KBM-7 (cell line): ENCODE data around the gene AFF1.
A peak's percentile ranks its signal among the peaks of the same experiment; 100 is the strongest.

Source experiments
- DNase-seq: peaks from one replicate; pipeline ENCODE4 v3.0.0-alpha.2; 2015
- in situ Hi-C: fragments of 300-500 bp; cut with MboI; formaldehyde crosslinking; loops from 2 replicates; pipeline ENCODE4 v1.14.3; 2020; ENCODE audit warnings: low sequenced_read_pairs, low pct_unique_long_range_greater_than_20kb, mixed read lengths

Gene AFF1

GRCh38 chr4:86944964-86945781, 10.4 kb downstream of the AFF1 start:
- in situ Hi-C loops = loop anchor here (25.0 kb wide), 1 partner anchor 142 kb away; no protein-coding TSS in a partner anchor
- no peak for DNase-seq

GRCh38 chr4:86946868-86947500, 12.2 kb downstream of the AFF1 start:
- no peak for DNase-seq
- in situ Hi-C loops = loop anchor here (25.0 kb wide), 1 partner anchor 140 kb away; no protein-coding TSS in a partner anchor

GRCh38 chr4:86947501-86948120, 12.8 kb downstream of the AFF1 start:
- no peak for DNase-seq
- in situ Hi-C loops = loop anchor here (25.0 kb wide), 1 partner anchor 140 kb away; no protein-coding TSS in a partner anchor

- in situ Hi-C loops = loop anchor here (25.0 kb wide), 1 partner anchor 139 kb away; no protein-coding TSS in a partner anchor
- DNase-seq = no peak
These were observed 13.5 kb downstream of the AFF1 start for GRCh38 chr4:86948276-86948675.

GRCh38 chr4:86950831-86951525, 16.2 kb downstream of the AFF1 start:
- no peak for DNase-seq
- in situ Hi-C loops = no loop called here

GRCh38 chr4:86955888-86956451, 21.2 kb downstream of the AFF1 start:
- in situ Hi-C loops = no loop called here
- no peak for DNase-seq

- in situ Hi-C loops = no loop called here
- no peak for DNase-seq
These were observed 22.4 kb downstream of the AFF1 start for GRCh38 chr4:86957215-86957614.

GRCh38 chr4:86959588-86960500, 25.0 kb downstream of the AFF1 start:
- in situ Hi-C loops = no loop called here
- DNase-seq = no peak

- DNase-seq = no peak
- in situ Hi-C loops = no loop called here
These were observed 25.7 kb downstream of the AFF1 start for GRCh38 chr4:86960557-86960961.

GRCh38 chr4:86961116-86961515, 26.3 kb downstream of the AFF1 start:
- in situ Hi-C loops = no loop called here
- peak; percentile 73 for DNase-seq

- in situ Hi-C loops = no loop called here
- DNase-seq = peak; percentile 89
These were observed 26.9 kb downstream of the AFF1 start for GRCh38 chr4:86961605-86962295.

GRCh38 chr4:86963697-86964096, 28.9 kb downstream of the AFF1 start:
- in situ Hi-C loops = no loop called here
- DNase-seq = no peak

GRCh38 chr4:86965019-86965976, 30.5 kb downstream of the AFF1 start:
- in situ Hi-C loops = no loop called here
- no peak for DNase-seq

- DNase-seq = peak; percentile 68
- in situ Hi-C loops = no loop called here
These were observed 32.3 kb downstream of the AFF1 start for GRCh38 chr4:86967073-86967472.

GRCh38 chr4:86967798-86968197, 33.0 kb downstream of the AFF1 start:
- no peak for DNase-seq
- in situ Hi-C loops = no loop called here

- DNase-seq = no peak
- in situ Hi-C loops = no loop called here
These were observed 33.7 kb downstream of the AFF1 start for GRCh38 chr4:86968547-86968946.
